ENCODE data around the gene ITGAX. TPM values are rescaled to one million over a fixed set of nuclear protein-coding genes. Genes with fewer than 3 reads are reported as not detected.
A peak's percentile ranks its signal among the peaks of the same experiment; 100 is the strongest.

Gene ITGAX
- total RNA-seq, 4 donors from 2014 or later: 1.8 to 9.3 (median 4.3) TPM

- TF ChIP-seq CTCF (IDR thresholded peaks at IDR 0.05): no peak
- TF ChIP-seq POLR2A (IDR thresholded peaks at IDR 0.05): no peak
- no peak for TF ChIP-seq EP300 (IDR thresholded peaks at IDR 0.05)
- peaks cover 0 to 20% (median 0%) of the 10 kb centered on the region in 4 donors for H3K9me3 ChIP-seq
Measured at GRCh38 chr16:31375231-31375630, 20.3 kb downstream of the ITGAX start.

GRCh38 chr16:31376705-31377104 lies 21.7 kb downstream of the ITGAX start:
- no peaks in the 10 kb centered on the region for H3K4me1 ChIP-seq
- H3K9me3 ChIP-seq: peaks cover 0 to 20% (median 0%) of the 10 kb centered on the region in 4 donors
- TF ChIP-seq EP300 (IDR thresholded peaks at IDR 0.05) (no peak), CTCF (IDR thresholded peaks at IDR 0.05) (no peak), POLR2A (IDR thresholded peaks at IDR 0.05) (no peak)
- WGBS, 2 donors: 82% methylated on average over 8 of the region's 8 CpGs
- no peak overlapping the region for H3K27ac ChIP-seq
- no peaks in the 10 kb centered on the region for H3K27me3 ChIP-seq
- no peak overlapping the region for H3K4me3 ChIP-seq
- no peak for DNase-seq (ENCODE audit: low spot score in 2 of 2)
- no peaks in the 10 kb centered on the region for H3K36me3 ChIP-seq

More at GRCh38 chr16:31375231-31375630, 20.3 kb downstream of the ITGAX start:
- H3K27ac ChIP-seq: no peak overlapping the region
- no peaks in the 10 kb centered on the region for H3K4me1 ChIP-seq
- WGBS, 2 donors: 88 to 90% methylated on average over 5 of the region's 5 CpGs
- no peaks in the 10 kb centered on the region for H3K27me3 ChIP-seq
- no peak overlapping the region for H3K4me3 ChIP-seq
- no peak for DNase-seq (ENCODE audit: low spot score in 2 of 2)
- no peaks in the 10 kb centered on the region for H3K36me3 ChIP-seq

GRCh38 chr16:31377210-31377903 lies 22.4 kb downstream of the ITGAX start:
- Histone ChIP-seq H3K27ac (no peak overlapping the region), H3K4me3 (no peak overlapping the region), H3K36me3 (no peaks in the 10 kb centered on the region), H3K27me3 (no peaks in the 10 kb centered on the region), H3K9me3 (peaks cover 0 to 18% (median 0%) of the 10 kb centered on the region in 4 donors), H3K4me1 (no peaks in the 10 kb centered on the region)
- 77 to 79% methylated on average over 7 of the region's 7 CpGs for WGBS, 2 donors
- TF ChIP-seq EP300 (IDR thresholded peaks at IDR 0.05): no peak
- no peak for TF ChIP-seq POLR2A (IDR thresholded peaks at IDR 0.05)
- no peak for TF ChIP-seq CTCF (IDR thresholded peaks at IDR 0.05)
- DNase-seq (ENCODE audit: low spot score in 2 of 2): no peak

GRCh38 chr16:31380201-31380600 lies 25.2 kb downstream of the ITGAX start:
- DNase-seq (ENCODE audit: low spot score in 2 of 2): no peak
- Histone ChIP-seq H3K4me1 (no peaks in the 10 kb centered on the region), H3K27me3 (no peaks in the 10 kb centered on the region), H3K4me3 (no peak overlapping the region), H3K9me3 (peaks cover 0 to 15% (median 0%) of the 10 kb centered on the region in 4 donors), H3K36me3 (no peaks in the 10 kb centered on the region), H3K27ac (no peak overlapping the region)
- no peak for TF ChIP-seq POLR2A (IDR thresholded peaks at IDR 0.05)
- TF ChIP-seq EP300 (IDR thresholded peaks at IDR 0.05): no peak
- 77 to 78% methylated on average over 11 to 12 of the region's 12 CpGs for WGBS, 2 donors

GRCh38 chr16:31382485-31383161 lies 27.6 kb downstream of the ITGAX start:
- H3K36me3 ChIP-seq: no peaks in the 10 kb centered on the region
- no peaks in the 10 kb centered on the region for H3K27me3 ChIP-seq
- no peak overlapping the region for H3K27ac ChIP-seq
- peak in 1 of 2 donors; percentile 42 for DNase-seq (ENCODE audit: low spot score in 2 of 2)
- WGBS, 2 donors: 19 to 22% methylated on average over 13 to 14 of the region's 14 CpGs
- TF ChIP-seq EP300 (IDR thresholded peaks at IDR 0.05): no peak
- peak; percentile 24 to 46 (median 43) for TF ChIP-seq CTCF (IDR thresholded peaks at IDR 0.05)
- no peak overlapping the region for H3K4me3 ChIP-seq
- H3K4me1 ChIP-seq: no peaks in the 10 kb centered on the region
- peaks cover 0 to 8% (median 0%) of the 10 kb centered on the region in 4 donors for H3K9me3 ChIP-seq

All from tibial nerve (tissue), 4 donors.